Activated CD4-positive, alpha-beta T cell treated with anti-CD3 and anti-CD28 coated beads, Interleukin-2, Interleukin-4, amounts not matched to agents 100 ng/mL and 50 ng/mL, durations not matched to agents 16 hours and 8 hours (primary cell): ENCODE results near the gene TMCO1.
"Not testable (repeated sequence)": the region's sequence is repeated elsewhere in the genome, so short reads cannot be mapped to it uniquely, and the experiment has no call there.

ENCODE experiments used
- DNase-seq: peaks from one replicate; pipeline ENCODE4 v3.0.0-alpha.2; 2020; ENCODE audit warnings: low spot score

Gene TMCO1

GRCh38 chr1:165686971-165687433 is 81.7 kb downstream of the TMCO1 start:
- DNase-seq = peak; percentile 11

- DNase-seq = peak; percentile 11
These were observed 82.3 kb downstream of the TMCO1 start for GRCh38 chr1:165686121-165686970.

- no peak for DNase-seq
These were observed 84.7 kb downstream of the TMCO1 start for GRCh38 chr1:165683848-165684485.

- not testable (repeated sequence) for DNase-seq
These were observed 87.9 kb downstream of the TMCO1 start for GRCh38 chr1:165680773-165681172.

- no peak for DNase-seq
These were observed 88.4 kb downstream of the TMCO1 start for GRCh38 chr1:165680303-165680702.

GRCh38 chr1:165679282-165680036 is 89.2 kb downstream of the TMCO1 start:
- DNase-seq = no peak

GRCh38 chr1:165678509-165678908 is 90.2 kb downstream of the TMCO1 start:
- DNase-seq = no peak
